K562 (cell line): ENCODE results near the gene NELFE. TPM values are rescaled to one million over a fixed set of nuclear protein-coding genes. Genes with fewer than 3 reads are reported as not detected.

ENCODE experiments used
- ATAC-seq: fragments of 200-7000 bp; cut with Tn5 transposase; 3 replicates; pipeline ENCODE4 v1.9.1; 2020; ENCODE audit warnings: moderate library complexity
- BruUV-seq: library from RNA; stranded (reverse); fragments of 400-500 nt; replicated peaks from 2 replicates; lab custom pipeline; 2021; lab: Mats Ljungman, UMichigan
- CTCF ChIA-PET: fragments of 300-600 bp; formaldehyde crosslinking; extraction: SDS; loops from one replicate; lab custom pipeline; 2021; ENCODE audit warnings: low intra/inter-chr PET ratio; lab: Yijun Ruan, JAX
- POLR2A ChIA-PET: fragments of 300-600, 350-650 bp; sonication (Branson Sonifier 250); formaldehyde crosslinking; extraction: SDS; loops from one replicate; lab custom pipeline; 2021; ENCODE audit warnings: antibody characterized with exemption, inconsistent platforms; lab: Yijun Ruan, JAX
- DNase-seq, 4 experiments: peaks; one replicate each; pipeline versions ENCODE4 v3.0.0 to v3.0.0-alpha.2; 2011 to 2018; ENCODE audit warnings: low spot score in 3 of 4, mixed read lengths in 3 of 4; ENCODE audit errors: extremely low read depth in 1 of 4
- FAIRE-seq: peaks from 2 replicates; lab custom pipeline; 2011; peaks lifted over from hg19 to GRCh38; lab: Jason Lieb, UNC
- H2AFZ ChIP-seq: 2 replicates; pipeline ENCODE4 v1.6.0; 2011; ENCODE audit warnings: low read depth, low read length, control low read depth, inconsistent platforms
- H3K27ac ChIP-seq: fragments of 200-600 bp; 3 replicates; pipeline ENCODE4 v1.8.0; 2011; ENCODE audit warnings: low read depth, mild to moderate bottlenecking, control low read depth, inconsistent platforms, low read length, moderate library complexity, mixed read lengths; ENCODE audit errors: extremely low read depth
- H3K27me3 ChIP-seq, 2 experiments: fragments of 300-600 bp in 1 of 2; 2 replicates in 1 of 2; 3 replicates in 1 of 2; pipeline versions ENCODE4 v1.6.0 to v1.8.0; 2011; ENCODE audit warnings: inconsistent platforms in 2 of 2, low read length in 2 of 2, mild to moderate bottlenecking in 1 of 2, mixed read lengths in 1 of 2, moderate library complexity in 1 of 2; ENCODE audit not compliant: control insufficient read depth in 2 of 2, insufficient read depth in 2 of 2
- H3K36me3 ChIP-seq: fragments of 300-600 bp; 3 replicates; pipeline ENCODE4 v1.8.0; 2011; ENCODE audit warnings: mild to moderate bottlenecking, low read length, inconsistent platforms; ENCODE audit not compliant: control insufficient read depth, insufficient read depth
- H3K4me1 ChIP-seq, 2 experiments: fragments of 200-600 bp in 1 of 2; replicated peaks in 1 of 2; 2 replicates in 1 of 2; 3 replicates in 1 of 2; pipeline versions ENCODE4 v1.5.1 to v1.8.0; 2011; ENCODE audit warnings: inconsistent platforms in 2 of 2, low read length in 2 of 2, mild to moderate bottlenecking in 1 of 2, mixed read lengths in 1 of 2, moderate library complexity in 1 of 2; ENCODE audit not compliant: control insufficient read depth in 2 of 2, insufficient read depth in 2 of 2
- H3K4me2 ChIP-seq: 2 replicates; pipeline ENCODE4 v1.6.1; 2011; ENCODE audit warnings: low read length, control low read depth, inconsistent platforms, mixed read lengths; ENCODE audit not compliant: insufficient read depth
- H3K4me3 ChIP-seq: fragments of 200-600 bp; sonication (generic), shearing (Covaris generic); 2 replicates; pipeline ENCODE4 v1.5.1; 2016; ENCODE audit warnings: control low read depth, inconsistent platforms
- H3K79me2 ChIP-seq: fragments of 200-600 bp; 3 replicates; pipeline ENCODE4 v1.8.0; 2011; ENCODE audit warnings: low read length, inconsistent platforms; ENCODE audit not compliant: control insufficient read depth, insufficient read depth
- H3K9ac ChIP-seq, 2 experiments: 2 replicates each; pipeline versions ENCODE4 v1.6.0 to v1.6.1; 2011; ENCODE audit warnings: low read depth in 2 of 2, low read length in 2 of 2, control low read depth in 1 of 2, inconsistent platforms in 1 of 2, mild to moderate bottlenecking in 1 of 2, mixed read lengths in 1 of 2; ENCODE audit not compliant: insufficient read depth in 1 of 2
- H3K9me1 ChIP-seq: one replicate; pipeline ENCODE4 v1.6.0; 2011; ENCODE audit warnings: inconsistent platforms, mild to moderate bottlenecking, low read length, moderate library complexity; ENCODE audit not compliant: control insufficient read depth, insufficient read depth
- H3K9me3 ChIP-seq: replicated peaks from 2 replicates; pipeline ENCODE4 v1.5.1; 2011; ENCODE audit warnings: low read depth, low read length, inconsistent platforms; ENCODE audit not compliant: control insufficient read depth, insufficient read depth
- H4K20me1 ChIP-seq: replicated peaks from 2 replicates; pipeline ENCODE4 v1.6.1; 2011; ENCODE audit warnings: low read length, inconsistent platforms, mixed read lengths; ENCODE audit not compliant: control insufficient read depth, insufficient read depth
- ATF4 ChIP-seq: fragments of 450-650 bp; formaldehyde crosslinking; IDR thresholded peaks from 2 replicates; pipeline ENCODE4 v1.4.0; 2022; ENCODE audit warnings: mild to moderate bottlenecking, moderate library complexity
- CEBPB ChIP-seq: fragments of 450-650 bp; IDR thresholded peaks from 2 replicates; pipeline ENCODE4 v1.6.1; 2016; ENCODE audit warnings: missing genetic modification characterization, missing compliant biosample characterization
- CEBPG ChIP-seq, 3 experiments: fragments of 200-800 bp in 1 of 3; sonication (Bioruptor generic) in 1 of 3; sonication (generic) in 1 of 3; formaldehyde crosslinking in 1 of 3; IDR thresholded peaks in 2 of 3; conservative IDR thresholded peaks in 1 of 3; 2 replicates each; pipeline versions ENCODE4 v1.6.1 to v1.8.0; 2016 to 2022; ENCODE audit warnings: missing compliant biosample characterization in 2 of 3, missing genetic modification characterization in 2 of 3, mild to moderate bottlenecking in 1 of 3, missing genetic modification reagents in 1 of 3
- CREB5 ChIP-seq: fragments of 250-450 bp; sonication (Bioruptor Pico); IDR thresholded peaks from 2 replicates; pipeline ENCODE4 v1.5.0; 2020; ENCODE audit warnings: mild to moderate bottlenecking
- CREBBP ChIP-seq: IDR thresholded peaks from one replicate; pipeline ENCODE4 v1.6.1; 2012; ENCODE audit warnings: low read depth, mild to moderate bottlenecking, control low read depth, inconsistent platforms, low read length
- FOXA3 ChIP-seq, 2 experiments: fragments of 450-650 bp in 1 of 2; sonication (generic) in 1 of 2; formaldehyde crosslinking; IDR thresholded peaks in 1 of 2; conservative IDR thresholded peaks in 1 of 2; 2 replicates each; pipeline versions ENCODE4 v1.4.0 to v1.8.0; 2020 to 2022; ENCODE audit warnings: mild to moderate bottlenecking in 2 of 2, missing genetic modification reagents in 1 of 2
- JUN ChIP-seq, 2 experiments: sonication (generic) in 1 of 2; formaldehyde crosslinking in 1 of 2; IDR thresholded peaks; 2 replicates each; pipeline versions ENCODE4 v1.6.1 to v1.8.0; 2012 to 2022; ENCODE audit warnings: borderline replicate concordance in 2 of 2, mild to moderate bottlenecking in 2 of 2, improper control_type of control experiment in 1 of 2, low read depth in 1 of 2, low read length in 1 of 2, missing genetic modification reagents in 1 of 2
- KLF10 ChIP-seq: fragments of 250-450 bp; sonication (Bioruptor Pico); IDR thresholded peaks from 2 replicates; pipeline ENCODE4 v1.6.1; 2021; ENCODE audit warnings: matching md5 sums
- MITF ChIP-seq: IDR thresholded peaks from 2 replicates; pipeline ENCODE4 v1.6.1; 2014; ENCODE audit warnings: antibody characterized with exemption
- PHF20 ChIP-seq: fragments of 450-650 bp; IDR thresholded peaks from 2 replicates; pipeline ENCODE4 v1.6.1; 2018; ENCODE audit not compliant: partially characterized antibody
- RCOR1 ChIP-seq, 2 experiments: IDR thresholded peaks; 2 replicates each; pipeline ENCODE4 v1.6.1; 2012; ENCODE audit warnings: low read depth in 2 of 2, low read length in 2 of 2, borderline replicate concordance in 1 of 2, improper control_type of control experiment in 1 of 2
- TRIM24 ChIP-seq, 2 experiments: fragments of 450-650 bp; IDR thresholded peaks; 2 replicates each; pipeline ENCODE4 v1.6.1; 2016
- ZBED1 ChIP-seq: IDR thresholded peaks from 2 replicates; pipeline ENCODE4 v1.6.1; 2014
- ZNF384 ChIP-seq: IDR thresholded peaks from 2 replicates; pipeline ENCODE4 v1.6.1; 2012; ENCODE audit warnings: low read depth, low read length, improper control_type of control experiment
- whole genome bisulfite sequencing: fragments of 100-300 bp; shearing (Covaris generic); methylation state at CpG from one replicate; pipeline ENCODE4 v1.1.6; 2016; ENCODE audit warnings: low coverage, mixed read lengths; ENCODE audit not compliant: insufficient coverage; ENCODE audit errors: missing lambda C conversion rate; 5-methylcytosine and 5-hydroxymethylcytosine counted together
- in situ Hi-C: fragments of 300-500 bp; cut with MboI; formaldehyde crosslinking; loops from 4 replicates; pipeline ENCODE4 v1.15.0; 2018; ENCODE audit warnings: inconsistent platforms, mixed read lengths
- intact Hi-C: fragments of 100-400 bp; cut with micrococcal nuclease; formaldehyde crosslinking; loops from 2 replicates; pipeline ENCODE4 v1.14.2; 2022
- polyA plus RNA-seq, 8 experiments: library from polyadenylated mRNA; depleted of rRNA in 4 of 8; stranded (reverse) in 5 of 8; unstranded in 3 of 8; fragments of >200 nt; fragmentation: Nextera tagmentation in 2 of 8; fragmentation: Illumina TruSeq in 1 of 8; extraction: Ambion mirVana in 2 of 8; extraction: Trizol in 1 of 8; gene quantifications; 2 replicates each; pipeline versions ENCODE4 v1.2.1 to v1.2.3, GENCODE V29; 2011 to 2014; ENCODE audit warnings: inconsistent platforms in 1 of 8, missing spikeins in 1 of 8
- total RNA-seq, 7 experiments: library from RNA; depleted of rRNA in 6 of 7; stranded (reverse); fragments of >200 nt in 6 of 7; fragmentation: Illumina TruSeq in 2 of 7; extraction: Trizol in 2 of 7; gene quantifications; 2 replicates each; pipeline versions ENCODE4 v1.2.1 to v1.2.3, GENCODE V29; 2011 to 2021; ENCODE audit warnings: low replicate concordance in 1 of 7

NELFE gene
- total and polyA plus RNA-seq, 9 of the 15 experiments (the other 6 are each of a cell fraction or from before 2014, with no cell fraction given): 15.2 to 157 (median 91.5) TPM

GRCh38 chr6:31966997-31967925 lies 8.5 kb upstream of the NELFE start:
- 63% methylated on average over 10 of the region's 10 CpGs for WGBS
- H3K4me2 ChIP-seq: no peak overlapping the region
- ATAC-seq (no peak), FAIRE-seq (peak; percentile 54), DNase-seq (no peak)
- no peak overlapping the region for H2AFZ ChIP-seq
- H3K4me3 ChIP-seq: no peak overlapping the region
- H3K27me3 ChIP-seq: no peaks in the 10 kb centered on the region
- H3K4me1 ChIP-seq: peaks cover 37 to 44% of the 10 kb centered on the region in 2 experiments; a peak in 4 of 5 replicates
- intact Hi-C loops: no loop called here
- H4K20me1 ChIP-seq: no peaks in the 10 kb centered on the region
- peak overlapping the region in 1 of 2 experiments; percentile 24; a peak in 2 of 4 replicates for H3K9ac ChIP-seq
- ChIA-PET CTCF (no interaction called here), POLR2A (interaction anchor here (0.6 to 5.8 kb wide), 4 partner anchors 9 to 216 kb away, joined by 3 to 74 read pairs (median 6); partner anchors contain the start of genes NELFE and SKIC2)
- H3K9me3 ChIP-seq: no peaks in the 10 kb centered on the region
- in situ Hi-C loops: no loop called here
- H3K27ac ChIP-seq: no peak overlapping the region; the same call in 2 of the 3 replicates
- no TSS peak for BruUV-seq
- H3K36me3 ChIP-seq: peaks cover 89% of the 10 kb centered on the region
- no peaks in the 10 kb centered on the region for H3K9me1 ChIP-seq
- peaks cover 23% of the 10 kb centered on the region for H3K79me2 ChIP-seq
- TF ChIP-seq FOXA3 (CRISPR knock-in tag; conservative IDR thresholded peaks at IDR 0.05 in 1 of 2, IDR thresholded peaks at IDR 0.05 in 1 of 2): no peak
- no peak for TF ChIP-seq KLF10 (CRISPR knock-in tag)
- no peak for TF ChIP-seq TRIM24 (IDR thresholded peaks at IDR 0.05)
- TF ChIP-seq ATF4 (CRISPR knock-in tag): no peak
- no peak for TF ChIP-seq CREB5 (CRISPR knock-in tag)
- no peak for TF ChIP-seq ZNF384
- TF ChIP-seq ZBED1: no peak
- no peak for TF ChIP-seq PHF20
- 0 out of 2 replicates have a peak, but pooled peaks have one; percentile 21 for TF ChIP-seq CEBPG (CRISPR knock-in tag; IDR thresholded peaks at IDR 0.05)
- TF ChIP-seq CEBPG (tag; conservative IDR thresholded peaks at IDR 0.05 in 1 of 2, IDR thresholded peaks at IDR 0.05 in 1 of 2): no peak
- no peak for TF ChIP-seq RCOR1 (IDR thresholded peaks at IDR 0.05; ENCODE audit: borderline replicate concordance in 1 of 2, low read depth in 2 of 2, low read length in 2 of 2)
- TF ChIP-seq CREBBP: no peak
- peak; percentile 80 for TF ChIP-seq CEBPB (tag)
- TF ChIP-seq JUN (IDR thresholded peaks at IDR 0.05; ENCODE audit: borderline replicate concordance, low read depth, low read length): no peak
- no peak for TF ChIP-seq JUN (CRISPR knock-in tag; IDR thresholded peaks at IDR 0.05; ENCODE audit: borderline replicate concordance)
- no peak for TF ChIP-seq MITF
